T-helper 17 cell (primary cell): ENCODE measurements around the gene PKN2. TPM values are rescaled to one million over a fixed set of nuclear protein-coding genes. Genes with fewer than 3 reads are reported as not detected.
"Not testable (repeated sequence)": the region's sequence is repeated elsewhere in the genome, so short reads cannot be mapped to it uniquely, and the experiment has no call there.

Experiments used
- ATAC-seq: fragments of 150-1000 bp; cut with Tn5 transposase; 2 replicates; pipeline ENCODE4 v1.10.0; 2021; ENCODE audit warnings: mild to moderate bottlenecking, moderate library complexity
- DNase-seq, 3 donors: peaks; one replicate each; pipeline versions ENCODE4 v3.0.0 to v3.0.0-alpha.2; 2020 to 2021
- H3K9me3 ChIP-seq: one replicate; pipeline ENCODE4 v1.7.0; 2013; ENCODE audit warnings: low read length, mild to moderate bottlenecking; ENCODE audit not compliant: control insufficient read depth, poor library complexity, severe bottlenecking
- H3K27ac Mint-ChIP-seq: one replicate; pipeline ENCODE4 v1.8.0; 2022; ENCODE audit warnings: mild to moderate bottlenecking, moderate library complexity, mixed read lengths
- H3K27me3 Mint-ChIP-seq: one replicate; pipeline ENCODE4 v1.8.0; 2022; ENCODE audit warnings: mixed read lengths
- H3K36me3 Mint-ChIP-seq: one replicate; pipeline ENCODE4 v1.8.0; 2022; ENCODE audit warnings: low read depth, mixed read lengths
- H3K4me1 Mint-ChIP-seq: one replicate; pipeline ENCODE4 v1.8.0; 2022; ENCODE audit warnings: mild to moderate bottlenecking, mixed read lengths
- H3K4me3 Mint-ChIP-seq: one replicate; pipeline ENCODE4 v1.8.0; 2022; ENCODE audit warnings: mild to moderate bottlenecking, moderate library complexity, mixed read lengths
- total RNA-seq, 4 donors: library from RNA in 2 of 4; stranded (reverse) in 2 of 4; gene quantifications; one replicate each; pipeline ENCODE4 v1.2.3 and lab custom pipeline; 2022 to 2026

The PKN2 gene
- total RNA-seq, 2 donors from 2014 or later: 35.0 to 42.6 TPM

DNA sequence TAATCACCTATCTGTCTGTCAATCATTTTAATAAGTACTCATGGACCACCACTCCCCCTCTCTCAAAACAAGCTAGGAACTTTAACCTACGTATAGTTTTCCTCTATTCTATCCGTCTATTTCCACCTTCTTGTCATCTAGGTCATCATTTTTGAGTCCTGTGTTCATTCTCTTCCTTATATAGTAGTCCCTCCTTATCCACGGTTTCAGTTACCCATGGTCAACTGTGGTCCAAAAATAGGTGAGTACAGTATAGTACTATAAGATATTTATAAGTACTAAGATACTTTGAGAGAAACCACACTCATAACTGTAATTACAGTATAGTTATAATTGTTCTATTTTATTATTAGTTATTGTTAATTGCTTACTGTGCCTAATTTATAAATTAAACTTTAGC is 7.5 kb downstream of the PKN2 start:
- no peak overlapping the region for H3K4me3 Mint-ChIP-seq
- H3K9me3 ChIP-seq: no peaks in the 10 kb centered on the region
- H3K36me3 Mint-ChIP-seq: no peaks in the 10 kb centered on the region
- no peaks in the 10 kb centered on the region for H3K27me3 Mint-ChIP-seq
- DNase-seq (no peak), ATAC-seq (no peak)
- no peak overlapping the region for H3K27ac Mint-ChIP-seq
- H3K4me1 Mint-ChIP-seq: peaks cover 28% of the 10 kb centered on the region

- no peaks in the 10 kb centered on the region for H3K9me3 ChIP-seq
Measured at GRCh38 chr1:88695781-88696180, 11.7 kb downstream of the PKN2 start.

GRCh38 chr1:88697503-88697902 is 13.4 kb downstream of the PKN2 start:
- H3K9me3 ChIP-seq: no peaks in the 10 kb centered on the region
- Mint-ChIP-seq H3K27me3 (no peaks in the 10 kb centered on the region), H3K4me1 (peaks cover 39% of the 10 kb centered on the region), H3K4me3 (no peak overlapping the region), H3K36me3 (peaks cover 3% of the 10 kb centered on the region), H3K27ac (no peak overlapping the region)
- DNase-seq (no peak), ATAC-seq (no peak)

More at GRCh38 chr1:88695781-88696180, 11.7 kb downstream of the PKN2 start:
- no peak overlapping the region for H3K4me3 Mint-ChIP-seq
- H3K27me3 Mint-ChIP-seq: no peaks in the 10 kb centered on the region
- ATAC-seq: no peak
- peaks cover 42% of the 10 kb centered on the region for H3K4me1 Mint-ChIP-seq
- peaks cover 3% of the 10 kb centered on the region for H3K36me3 Mint-ChIP-seq
- DNase-seq: no peak
- no peak overlapping the region for H3K27ac Mint-ChIP-seq

DNA sequence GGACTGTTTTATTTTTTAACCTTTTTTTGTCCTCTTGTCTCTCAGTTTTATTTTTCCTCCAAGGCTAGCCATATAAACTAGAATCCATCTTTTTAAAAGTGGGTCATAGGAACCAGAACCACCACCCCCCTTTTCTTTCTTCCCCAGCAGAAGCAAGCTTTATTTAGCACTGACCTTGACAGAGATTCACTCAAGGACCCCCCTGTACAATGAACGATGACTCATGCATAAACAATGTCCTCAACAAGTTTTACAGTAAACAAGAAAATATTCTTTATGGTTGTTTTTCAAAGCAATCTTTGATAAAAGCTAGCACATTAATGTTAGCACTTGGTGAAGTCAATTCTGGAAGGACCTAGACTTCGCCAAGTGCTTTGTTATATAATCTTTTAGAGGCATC is 14.1 kb downstream of the PKN2 start:
- DNase-seq: no peak

DNA sequence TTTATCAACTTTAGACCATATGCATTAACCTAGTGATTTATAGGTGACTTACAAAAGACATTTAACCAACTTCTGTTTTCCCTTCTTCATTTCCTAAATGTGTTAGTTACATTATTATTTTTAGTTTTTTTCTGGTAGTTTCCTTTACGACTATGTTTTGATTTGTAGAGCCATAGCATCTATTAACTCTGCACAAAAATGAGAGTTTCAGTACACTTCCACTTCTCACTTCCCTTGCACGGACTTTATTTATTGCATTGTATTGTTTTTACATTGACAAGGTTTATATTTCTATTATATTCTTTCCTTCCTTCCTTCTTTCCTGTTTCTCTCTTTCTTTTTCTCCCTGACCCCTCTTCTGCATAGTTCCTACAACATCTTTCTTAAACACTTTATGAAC is 14.7 kb downstream of the PKN2 start:
- H3K36me3 Mint-ChIP-seq: peaks cover 3% of the 10 kb centered on the region
- no peak overlapping the region for H3K4me3 Mint-ChIP-seq
- H3K9me3 ChIP-seq: no peaks in the 10 kb centered on the region
- no peak for DNase-seq
- no peak overlapping the region for H3K27ac Mint-ChIP-seq
- H3K27me3 Mint-ChIP-seq: no peaks in the 10 kb centered on the region
- no peak for ATAC-seq
- peaks cover 41% of the 10 kb centered on the region for H3K4me1 Mint-ChIP-seq

More for the DNA sequence above, 14.1 kb downstream of the PKN2 start:
- no peaks in the 10 kb centered on the region for H3K27me3 Mint-ChIP-seq
- peaks cover 41% of the 10 kb centered on the region for H3K4me1 Mint-ChIP-seq
- no peak overlapping the region for H3K27ac Mint-ChIP-seq
- H3K4me3 Mint-ChIP-seq: no peak overlapping the region
- no peak for ATAC-seq
- H3K9me3 ChIP-seq: no peaks in the 10 kb centered on the region
- peaks cover 3% of the 10 kb centered on the region for H3K36me3 Mint-ChIP-seq

DNA sequence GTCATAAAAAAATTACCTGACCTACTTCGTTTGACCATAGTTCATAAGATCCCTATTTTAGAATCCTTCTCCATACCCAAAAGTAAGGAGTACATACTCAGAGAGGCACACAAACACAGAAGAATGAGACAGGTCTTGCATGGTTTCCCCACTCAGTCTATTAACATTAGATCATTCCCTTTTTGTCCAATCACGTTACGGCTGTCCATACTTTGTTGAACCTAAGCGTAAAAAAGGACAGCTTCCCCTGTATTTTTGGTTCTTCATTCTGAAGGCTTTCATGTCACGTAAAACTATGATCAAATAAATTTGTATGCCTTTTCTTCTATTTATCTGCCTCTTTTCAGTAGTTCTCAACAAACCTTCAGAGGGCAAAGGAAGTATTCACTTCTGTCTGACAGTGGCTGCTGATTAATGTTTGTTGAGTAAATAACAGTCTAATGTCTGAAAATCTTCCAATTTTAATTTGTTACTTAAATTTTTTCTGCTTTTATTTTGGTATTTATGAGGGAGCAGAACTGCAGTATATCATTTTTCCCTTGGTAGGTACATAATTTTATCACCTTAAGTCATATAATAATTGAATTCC is 16.4 kb downstream of the PKN2 start:
- H3K4me3 Mint-ChIP-seq: no peak overlapping the region
- H3K4me1 Mint-ChIP-seq: peaks cover 33% of the 10 kb centered on the region
- no peak overlapping the region for H3K27ac Mint-ChIP-seq
- DNase-seq: no peak
- H3K9me3 ChIP-seq: no peaks in the 10 kb centered on the region
- H3K36me3 Mint-ChIP-seq: peaks cover 3% of the 10 kb centered on the region
- no peaks in the 10 kb centered on the region for H3K27me3 Mint-ChIP-seq
- no peak for ATAC-seq

- ATAC-seq (peak; percentile 50), DNase-seq (no peak)
- Mint-ChIP-seq H3K27me3 (no peaks in the 10 kb centered on the region), H3K27ac (no peak overlapping the region), H3K4me1 (peaks cover 28% of the 10 kb centered on the region), H3K36me3 (peaks cover 3% of the 10 kb centered on the region), H3K4me3 (no peak overlapping the region)
- H3K9me3 ChIP-seq: no peaks in the 10 kb centered on the region
Measured at GRCh38 chr1:88701275-88701674, 17.2 kb downstream of the PKN2 start.

GRCh38 chr1:88701793-88702192 is 17.7 kb downstream of the PKN2 start:
- not testable (repeated sequence) for H3K27ac Mint-ChIP-seq, H3K27me3 Mint-ChIP-seq, DNase-seq, H3K4me3 Mint-ChIP-seq, H3K36me3 Mint-ChIP-seq, ATAC-seq, H3K9me3 ChIP-seq
- peaks cover 27% of the 10 kb centered on the region for H3K4me1 Mint-ChIP-seq

- Mint-ChIP-seq H3K4me1 (peaks cover 16% of the 10 kb centered on the region), H3K27ac (no peak overlapping the region), H3K4me3 (no peak overlapping the region), H3K27me3 (no peaks in the 10 kb centered on the region), H3K36me3 (peaks cover 8% of the 10 kb centered on the region)
- DNase-seq (no peak), ATAC-seq (no peak)
- no peaks in the 10 kb centered on the region for H3K9me3 ChIP-seq
Measured at GRCh38 chr1:88708011-88708410, 23.9 kb downstream of the PKN2 start.

GRCh38 chr1:88712907-88713306 is 28.8 kb downstream of the PKN2 start:
- Mint-ChIP-seq H3K36me3 (peaks cover 14% of the 10 kb centered on the region), H3K4me1 (peaks cover 32% of the 10 kb centered on the region)
- H3K27ac Mint-ChIP-seq, DNase-seq, H3K27me3 Mint-ChIP-seq, H3K4me3 Mint-ChIP-seq, ATAC-seq, H3K9me3 ChIP-seq: not testable (repeated sequence)

GRCh38 chr1:88716571-88716970 is 32.5 kb downstream of the PKN2 start:
- ATAC-seq, H3K9me3 ChIP-seq, H3K27me3 Mint-ChIP-seq, H3K4me3 Mint-ChIP-seq, H3K36me3 Mint-ChIP-seq, DNase-seq, H3K27ac Mint-ChIP-seq: not testable (repeated sequence)
- peaks cover 29% of the 10 kb centered on the region for H3K4me1 Mint-ChIP-seq

GRCh38 chr1:88722492-88722891 is 38.4 kb downstream of the PKN2 start:
- no peak for ATAC-seq
- H3K27ac Mint-ChIP-seq: peak overlapping the region; percentile 14
- H3K27me3 Mint-ChIP-seq: no peaks in the 10 kb centered on the region
- no peaks in the 10 kb centered on the region for H3K9me3 ChIP-seq
- no peak for DNase-seq
- H3K36me3 Mint-ChIP-seq: peaks cover 1% of the 10 kb centered on the region
- H3K4me1 Mint-ChIP-seq: peaks cover 38% of the 10 kb centered on the region
- no peak overlapping the region for H3K4me3 Mint-ChIP-seq

DNA sequence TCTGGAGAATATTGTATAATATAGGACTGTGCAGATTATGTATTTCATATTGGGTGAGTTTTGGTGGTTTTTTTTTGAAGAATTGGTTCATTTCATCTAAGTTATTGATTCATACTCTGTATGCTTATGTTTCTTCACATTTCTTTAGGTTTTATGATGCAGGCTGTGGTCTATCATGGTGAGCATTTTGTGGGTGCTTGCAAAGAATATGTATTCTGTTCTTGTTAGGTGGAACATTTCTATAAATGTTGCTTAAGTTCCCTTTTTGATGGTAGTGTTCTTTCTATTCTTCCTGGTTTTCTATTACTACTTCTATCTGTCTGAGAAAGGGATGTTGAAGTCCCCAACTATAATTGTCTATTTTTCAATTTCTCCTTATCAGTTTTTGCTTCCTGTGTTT is 42.6 kb downstream of the PKN2 start:
- Mint-ChIP-seq H3K36me3 (no peaks in the 10 kb centered on the region), H3K4me1 (peaks cover 43% of the 10 kb centered on the region)
- no peak for ATAC-seq

DNA sequence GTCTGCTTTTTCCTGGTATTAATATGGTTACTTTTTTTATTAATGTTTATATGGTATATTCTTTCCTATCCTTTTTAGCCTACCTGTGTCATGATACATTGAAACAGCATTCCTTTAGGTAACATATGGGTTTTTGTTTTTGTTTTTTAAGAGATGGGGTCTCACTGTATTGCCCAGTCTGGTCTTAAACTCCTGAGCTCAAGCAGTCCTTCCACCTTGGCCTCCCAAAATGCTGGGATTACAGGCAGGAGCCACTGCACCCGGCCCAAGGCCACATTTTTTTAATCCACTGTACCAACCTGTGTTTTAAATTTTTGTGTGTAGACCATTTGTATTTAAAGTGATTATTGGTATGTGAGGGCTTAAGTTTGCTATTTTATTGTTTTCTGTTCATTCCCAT is 43.1 kb downstream of the PKN2 start:
- Mint-ChIP-seq H3K36me3 (no peaks in the 10 kb centered on the region), H3K27me3 (no peaks in the 10 kb centered on the region), H3K4me3 (no peak overlapping the region), H3K27ac (no peak overlapping the region), H3K4me1 (peaks cover 41% of the 10 kb centered on the region)
- DNase-seq (no peak), ATAC-seq (no peak)
- H3K9me3 ChIP-seq: no peaks in the 10 kb centered on the region

More for the DNA sequence above, 42.6 kb downstream of the PKN2 start:
- no peak for DNase-seq
- Mint-ChIP-seq H3K27me3 (no peaks in the 10 kb centered on the region), H3K27ac (no peak overlapping the region), H3K4me3 (no peak overlapping the region)
- H3K9me3 ChIP-seq: no peaks in the 10 kb centered on the region
